C4-2B (cell line): Measurements from ENCODE around the gene CCDC9B.
A peak's percentile ranks its signal among the peaks of the same experiment; 100 is the strongest.

Experiments used
- H3K27ac ChIP-seq: fragments of 450-650 bp; 2 replicates; pipeline ENCODE4 v1.5.1; 2017
- CTCF ChIP-seq: fragments of 450-650 bp; conservative IDR thresholded peaks from 2 replicates; pipeline ENCODE4 v1.5.1; 2017; ENCODE audit warnings: mild to moderate bottlenecking
- ZFX ChIP-seq: fragments of 450-650 bp; IDR thresholded peaks from 2 replicates; pipeline ENCODE4 v1.6.1; 2017

CCDC9B gene

GRCh38 chr15:40285554-40286011, 55.2 kb downstream of the CCDC9B start:
- H3K27ac ChIP-seq: no peak overlapping the region
- TF ChIP-seq CTCF (no peak), ZFX (no peak)

- no peak overlapping the region for H3K27ac ChIP-seq
- TF ChIP-seq CTCF (no peak), ZFX (no peak)
Measured at GRCh38 chr15:40285151-40285550, 55.6 kb downstream of the CCDC9B start.

GRCh38 chr15:40283615-40284300, 57.0 kb downstream of the CCDC9B start:
- H3K27ac ChIP-seq: no peak overlapping the region
- TF ChIP-seq CTCF: no peak
- TF ChIP-seq ZFX: no peak

GRCh38 chr15:40282869-40283614, 57.7 kb downstream of the CCDC9B start, which contains the start of gene ANKRD63:
ANKRD63 (minus strand) TSS chr15:40283064; CDS start chr15:40282586, 478 bp downstream.
- H3K27ac ChIP-seq: no peak within 1 kb of the TSS; the same call in 1 of the 2 replicates
- no peak for TF ChIP-seq ZFX
- TF ChIP-seq CTCF: no peak

- no peak overlapping the region; the same call in 1 of the 2 replicates for H3K27ac ChIP-seq
- TF ChIP-seq CTCF: peak; percentile 83
- no peak for TF ChIP-seq ZFX
Measured at GRCh38 chr15:40282147-40282868, 58.4 kb downstream of the CCDC9B start.

- no peak for TF ChIP-seq ZFX
Measured at GRCh38 chr15:40281801-40282146, 59.0 kb downstream of the CCDC9B start.

More at GRCh38 chr15:40281801-40282146, 59.0 kb downstream of the CCDC9B start:
- no peak overlapping the region for H3K27ac ChIP-seq
